Measurements from ENCODE around the gene SIRT3.

SIRT3 gene

GRCh38 chr11:270451-271318, 34.5 kb upstream of the SIRT3 start:
- peak in 1 of 2 donors; percentile 8 for DNase-seq

DNA sequence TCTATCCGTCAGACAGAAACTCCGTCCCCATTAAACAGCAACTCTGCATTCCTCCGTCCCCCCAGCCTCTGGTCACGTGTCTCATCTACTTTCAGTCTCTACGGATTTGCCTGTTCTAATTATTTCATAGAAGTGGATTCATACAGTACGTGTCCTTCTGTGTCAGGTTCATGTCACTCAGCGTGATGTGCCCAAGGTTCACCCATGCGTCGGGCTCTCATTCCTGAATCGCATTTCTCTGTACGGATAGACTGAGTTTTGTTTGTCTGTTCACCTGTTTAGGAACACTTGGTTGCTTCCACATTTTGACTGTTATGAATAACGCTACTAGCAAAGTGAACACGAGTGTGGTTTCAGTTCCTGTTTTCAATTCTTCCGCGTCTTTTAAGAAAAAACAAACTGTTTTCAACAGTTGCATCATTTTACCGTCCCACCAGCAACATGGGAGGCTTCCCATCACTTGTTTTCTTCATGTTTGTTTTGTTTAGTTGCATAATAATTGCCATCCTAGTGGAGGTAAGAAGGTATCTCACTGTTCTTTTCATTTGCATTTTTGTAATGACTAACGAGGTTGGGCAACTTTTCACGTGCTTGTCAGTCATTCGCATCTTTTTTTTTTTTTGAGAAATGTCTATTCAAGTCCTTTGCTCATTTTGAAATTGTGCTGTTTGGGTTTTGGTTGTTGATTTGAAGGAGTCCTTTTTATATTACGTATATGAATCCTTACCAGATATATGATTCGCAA, 33.2 kb upstream of the SIRT3 start:
- DNase-seq = peak; percentile 73 to 81

DNA sequence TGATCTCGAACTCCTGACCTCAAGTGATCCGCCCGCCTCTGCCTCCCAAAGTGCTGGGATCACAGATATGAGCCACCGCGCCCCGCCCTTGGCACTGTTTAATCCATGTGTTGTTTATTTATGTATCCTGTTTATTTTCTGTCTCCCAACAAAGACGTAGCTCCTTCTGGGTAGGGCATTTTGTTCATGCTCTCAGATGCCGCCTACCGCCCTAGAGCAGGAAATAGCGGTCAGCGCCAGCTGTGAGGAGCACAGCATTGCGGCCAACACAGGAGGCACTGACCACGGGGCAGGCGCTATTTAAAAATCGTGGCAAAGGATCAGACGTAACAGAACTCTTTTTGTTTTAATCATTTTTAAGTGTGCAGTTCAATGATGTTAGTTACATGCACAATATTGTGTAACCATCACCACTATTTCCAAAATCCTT, 32.6 kb upstream of the SIRT3 start:
- DNase-seq = peak; percentile 59 to 74

GRCh38 chr11:267491-267994, 31.4 kb upstream of the SIRT3 start:
- DNase-seq = peak; percentile 60 to 69

DNA sequence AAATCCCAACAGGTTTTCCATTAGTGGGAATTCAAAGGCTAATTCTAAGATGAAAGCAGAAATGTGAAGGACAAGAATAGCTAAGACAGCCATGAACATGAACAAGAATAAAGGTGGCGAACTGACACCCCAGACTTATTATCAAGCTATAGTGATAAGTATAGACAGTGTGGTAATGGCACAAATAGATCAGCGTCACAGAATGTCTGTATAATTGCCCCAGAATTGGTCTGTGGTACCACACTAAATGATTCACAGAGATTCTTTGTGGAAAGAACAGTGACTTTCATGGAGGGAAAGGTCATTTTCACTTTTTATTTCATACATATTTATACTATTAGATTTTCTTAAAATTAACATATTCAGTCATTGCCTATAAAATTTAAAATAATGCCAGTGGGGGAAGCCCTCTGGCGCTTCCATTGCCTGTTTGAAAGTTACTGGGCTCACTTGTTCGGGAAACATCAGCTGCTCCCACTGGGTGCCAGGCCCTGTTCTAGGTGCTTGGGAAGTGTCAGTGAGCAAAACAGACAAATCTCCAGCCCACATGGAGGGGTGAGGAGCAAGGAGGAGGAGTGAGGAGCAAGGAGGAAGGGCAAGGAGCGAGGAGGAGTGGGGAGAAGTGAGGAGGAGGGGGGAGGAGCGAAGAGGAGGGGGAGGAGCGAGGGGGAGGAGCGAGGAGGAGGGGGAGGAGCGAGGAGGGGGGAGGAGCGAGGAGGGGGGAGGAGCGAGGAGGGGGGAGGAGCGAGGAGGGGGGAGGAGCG, 30.7 kb upstream of the SIRT3 start:
- DNase-seq = peak in 1 of 2 donors; percentile 50

GRCh38 chr11:261624-262023, 25.5 kb upstream of the SIRT3 start:
- DNase-seq = no peak

- DNase-seq = no peak
Observed at GRCh38 chr11:259413-259812, 23.3 kb upstream of the SIRT3 start.

- no peak for DNase-seq
Observed at GRCh38 chr11:257766-258493, 21.8 kb upstream of the SIRT3 start.

GRCh38 chr11:256952-257737, 21.0 kb upstream of the SIRT3 start:
- no peak for DNase-seq

GRCh38 chr11:255816-256215, 19.7 kb upstream of the SIRT3 start:
- no peak for DNase-seq

DNA sequence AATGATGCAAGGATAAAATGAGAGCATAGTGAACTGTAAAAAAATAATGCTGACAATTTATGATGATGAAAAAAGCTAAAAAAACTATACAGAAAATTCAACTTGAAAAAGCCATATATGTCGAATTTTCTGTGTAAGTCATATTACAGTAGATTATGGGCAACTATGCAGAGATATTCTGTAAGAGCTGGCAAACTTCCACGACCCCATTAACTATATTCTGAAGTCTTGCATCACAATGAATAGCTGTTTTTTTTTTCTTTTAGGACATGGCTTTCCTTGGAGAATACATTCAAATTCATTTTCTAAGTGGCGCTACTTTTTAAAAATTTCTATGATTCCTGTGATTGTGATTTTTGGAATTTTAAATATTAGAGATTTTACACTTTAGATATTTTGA, 19.0 kb upstream of the SIRT3 start:
- DNase-seq = no peak

DNA sequence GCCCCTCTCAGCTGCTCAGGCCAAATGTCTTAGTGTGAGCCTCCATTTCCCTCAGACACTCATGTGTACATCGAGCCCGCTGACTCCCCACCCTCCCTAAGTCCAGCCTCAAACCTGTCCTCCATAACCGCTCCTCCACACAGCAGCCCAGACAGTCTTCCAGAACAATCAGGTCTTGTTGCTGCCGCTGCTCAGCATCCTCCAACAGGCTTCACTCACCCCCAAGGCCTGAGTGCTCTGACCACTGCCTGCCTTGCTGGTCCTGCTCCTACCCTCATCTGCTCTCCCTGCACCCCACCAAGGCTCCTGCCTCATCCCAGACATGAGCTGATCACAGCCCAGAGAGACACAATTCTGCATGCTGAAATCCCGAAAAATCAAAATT, 17.7 kb upstream of the SIRT3 start:
- DNase-seq = no peak

DNA sequence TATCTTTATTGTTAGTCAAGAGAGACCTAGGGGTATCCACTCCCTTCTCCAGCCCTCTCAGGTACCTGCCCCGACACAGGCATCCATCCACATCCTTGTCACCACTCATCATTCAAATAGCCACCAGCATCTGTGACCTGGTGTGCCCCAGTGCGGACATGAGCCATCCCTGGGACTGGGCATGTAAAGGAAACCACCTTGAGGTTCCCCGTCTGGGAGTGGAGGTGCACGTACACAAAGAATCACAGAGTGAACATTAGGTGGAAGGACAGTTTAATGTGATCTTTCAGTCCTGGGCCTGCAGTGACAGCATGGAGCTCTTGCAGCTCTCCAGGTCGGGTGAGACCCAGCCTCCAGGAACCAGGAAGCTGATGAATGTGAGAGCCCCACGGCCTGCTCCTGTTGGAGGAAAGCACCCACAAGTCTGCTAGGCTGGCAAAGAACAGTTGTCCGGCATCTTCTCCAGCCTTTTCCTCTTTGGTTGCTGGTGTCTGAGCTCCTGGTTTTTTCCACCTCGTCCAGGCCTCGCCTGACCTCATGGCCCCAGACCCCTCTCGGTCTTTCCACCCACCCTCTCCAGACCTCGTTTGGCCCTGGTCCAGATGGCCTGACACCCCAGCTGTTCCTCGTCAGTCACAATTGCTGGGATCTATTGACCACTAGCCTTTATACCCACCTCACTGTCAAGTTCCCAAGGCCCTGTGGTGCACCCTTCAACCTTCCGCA, 17.2 kb upstream of the SIRT3 start:
- DNase-seq = no peak

DNA sequence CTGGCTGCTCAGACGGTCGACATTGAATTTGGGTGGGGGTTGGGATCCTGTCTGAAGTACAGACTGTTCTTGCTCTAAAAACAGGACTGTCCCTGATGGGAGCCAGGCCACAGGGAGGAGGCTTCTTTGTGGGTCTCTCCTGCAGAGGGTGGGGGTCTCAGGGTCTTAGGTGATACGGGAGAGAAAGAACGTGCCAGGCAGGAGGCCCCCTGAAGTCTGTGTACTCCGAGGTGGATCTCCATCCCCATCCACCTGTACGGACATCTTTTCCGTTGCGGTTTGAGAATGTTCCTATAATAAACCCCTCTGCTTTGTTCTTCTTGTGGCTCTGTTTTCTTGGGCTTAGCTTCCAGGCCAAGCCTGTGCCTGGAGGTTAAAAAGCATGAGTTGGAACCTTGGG, 16.5 kb upstream of the SIRT3 start:
- DNase-seq = no peak

DNA sequence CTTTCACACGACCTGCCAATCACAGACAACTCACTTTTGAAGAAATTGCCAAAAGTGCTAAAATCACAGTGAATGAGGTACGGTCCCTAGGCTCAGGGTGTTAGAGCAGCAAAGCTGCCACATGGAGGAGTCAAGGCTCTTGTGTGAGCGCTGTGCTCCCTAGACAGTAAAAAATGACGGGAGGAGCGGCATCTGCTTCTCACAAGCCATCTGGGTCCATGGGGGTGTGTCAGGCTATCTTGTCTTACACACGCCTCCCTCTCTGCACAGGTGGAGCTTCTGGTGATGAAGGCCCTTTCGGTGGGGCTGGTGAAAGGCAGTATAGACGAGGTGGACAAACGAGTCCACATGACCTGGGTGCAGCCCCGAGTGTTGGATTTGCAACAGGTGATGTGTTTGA, 15.4 kb upstream of the SIRT3 start:
- DNase-seq = no peak

DNA sequence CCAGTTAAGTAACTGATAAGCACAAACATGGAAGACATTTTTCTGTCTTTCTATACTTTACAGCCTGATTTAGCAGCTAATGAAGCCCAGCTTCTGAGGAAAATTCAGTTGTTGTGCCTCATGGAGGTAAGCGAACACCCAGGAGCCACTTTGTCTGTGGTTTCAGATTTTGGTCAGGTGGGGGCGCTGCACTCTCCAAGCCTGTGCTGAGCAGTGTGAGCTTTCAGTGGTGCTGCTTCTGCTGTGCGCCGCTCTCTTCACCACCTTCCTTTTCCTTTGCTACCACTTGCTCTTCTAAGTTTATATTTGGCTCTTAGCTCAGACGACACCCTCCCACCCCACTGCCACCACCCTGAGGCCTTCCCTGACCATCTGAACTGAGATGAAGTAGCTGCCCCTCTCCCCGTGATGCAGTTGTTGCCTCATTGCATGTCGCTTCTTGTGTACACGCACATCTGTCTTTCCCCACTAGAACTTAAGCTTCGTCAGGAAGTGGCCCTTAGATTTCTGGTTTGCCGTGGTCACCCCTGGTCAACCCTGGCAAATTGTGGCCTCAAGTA, 14.7 kb upstream of the SIRT3 start:
- peak; percentile 82 to 84 for DNase-seq

- DNase-seq = no peak
Observed at GRCh38 chr11:250274-250673, 14.1 kb upstream of the SIRT3 start.

DNA sequence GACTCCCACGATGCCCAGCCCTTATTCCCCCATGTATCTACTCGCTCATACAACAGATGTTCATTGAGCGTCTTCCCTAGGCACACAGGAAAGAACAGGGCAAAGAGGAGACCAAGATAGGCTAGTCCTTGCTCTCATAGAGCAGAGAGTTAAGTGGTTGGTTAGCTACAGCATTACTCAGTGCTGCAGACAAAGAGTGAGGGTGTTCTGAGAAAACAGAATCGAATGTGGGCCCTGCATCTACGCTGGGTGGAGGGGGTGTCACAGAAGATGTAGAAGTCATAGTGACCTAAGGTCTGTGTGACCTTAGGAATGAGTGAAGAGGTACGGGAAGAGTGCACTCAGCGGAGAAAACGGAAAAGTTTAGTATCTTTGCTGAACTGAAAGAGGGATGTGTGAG, 12.9 kb upstream of the SIRT3 start:
- no peak for DNase-seq

DNA sequence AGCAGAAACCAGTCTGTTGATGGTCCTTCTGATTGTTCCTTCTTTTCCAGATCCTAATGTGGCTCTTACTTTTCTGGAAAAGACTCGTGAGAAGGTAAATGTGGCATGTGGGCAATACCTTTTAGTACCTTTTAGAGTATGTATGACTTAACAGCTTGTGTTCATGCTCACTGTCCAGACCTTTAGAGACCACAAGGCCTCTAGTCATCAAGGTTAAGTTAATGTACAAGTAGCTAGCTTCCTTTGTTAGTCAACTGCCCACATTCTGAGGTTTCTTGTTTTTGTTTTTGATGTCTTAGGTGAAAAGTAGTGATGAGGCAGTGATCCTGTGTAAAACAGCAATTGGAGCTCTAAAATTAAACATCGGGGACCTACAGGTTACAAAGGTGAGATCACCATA, 8.2 kb upstream of the SIRT3 start:
- DNase-seq = no peak

DNA sequence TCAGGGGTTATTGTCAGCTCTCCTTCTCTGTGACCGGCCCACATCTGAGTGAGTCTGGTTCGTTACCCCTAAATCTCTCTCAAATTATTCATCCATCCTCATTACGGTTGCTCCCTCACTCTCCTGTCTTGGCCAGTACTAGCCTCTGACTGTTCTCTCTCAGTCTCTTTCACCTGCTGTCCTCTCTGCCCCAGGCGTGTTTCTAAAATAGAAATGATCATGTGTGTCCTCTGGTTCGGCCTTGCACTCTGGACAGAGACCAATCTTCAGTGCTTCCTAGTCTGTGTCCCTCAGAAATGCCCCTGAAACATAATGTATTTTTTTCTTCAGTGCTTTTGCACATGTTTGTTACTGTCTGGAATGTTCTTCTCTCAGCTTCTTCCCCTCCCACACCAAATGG, 5.5 kb upstream of the SIRT3 start:
- no peak for DNase-seq

DNA sequence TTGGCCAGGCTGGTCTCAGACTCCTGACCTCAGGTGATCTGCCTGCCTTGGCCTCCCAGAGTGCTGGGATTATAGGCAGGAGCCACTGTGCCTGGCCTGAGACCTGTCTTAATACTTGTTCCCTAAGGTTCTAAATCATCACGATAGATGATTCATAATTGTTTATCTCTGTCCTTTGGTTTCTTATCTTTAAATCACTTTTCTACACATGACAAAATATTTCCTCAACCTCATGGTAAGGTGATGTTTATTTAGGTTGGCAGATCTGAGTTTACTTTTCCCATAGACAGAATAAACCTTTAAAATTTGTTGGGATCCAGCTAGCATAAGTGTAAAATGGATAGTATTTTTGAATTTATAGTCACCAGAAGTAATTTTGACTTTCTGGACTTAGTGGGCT, 4.2 kb upstream of the SIRT3 start:
- DNase-seq = no peak

Measured in CD4-positive, alpha-beta T cell treated with Interleukin-4 for 1 hour (primary cell).